Prostate gland (tissue), 2 donors: ENCODE measurements around the gene LSMEM2. TPM values are rescaled to one million over a fixed set of nuclear protein-coding genes. Genes with fewer than 3 reads are reported as not detected.

ENCODE experiments used
- DNase-seq: peaks from one replicate; pipeline ENCODE4 v3.0.0-alpha.2; 2019; ENCODE audit warnings: low spot score
- H3K27ac ChIP-seq, 2 donors: fragments of 200-600 bp; sonication (generic); 2 replicates each; pipeline ENCODE4 v1.5.1; 2017 to 2019
- H3K27me3 ChIP-seq: fragments of 200-600 bp; sonication (generic); replicated peaks from 2 replicates; pipeline ENCODE4 v1.5.1; 2019; ENCODE audit not compliant: insufficient read depth
- H3K36me3 ChIP-seq, 2 donors: fragments of 200-600 bp; sonication (generic); 1 replicate in 1 of 2; 2 replicates in 1 of 2; pipeline versions ENCODE4 v1.5.1 to v1.8.1; 2017 to 2019
- H3K4me1 ChIP-seq: fragments of 200-600 bp; sonication (generic); replicated peaks from 2 replicates; pipeline ENCODE4 v1.5.1; 2019
- H3K4me3 ChIP-seq, 2 donors: fragments of 200-600 bp; sonication (generic); 2 replicates each; pipeline ENCODE4 v1.5.1; 2017 to 2019
- H3K9me3 ChIP-seq: fragments of 200-600 bp; sonication (generic); 2 replicates; pipeline ENCODE4 v1.5.1; 2017
- POLR2A ChIP-seq: fragments of 450-650 bp; IDR thresholded peaks from one replicate; pipeline ENCODE4 v1.6.1; 2016; ENCODE audit warnings: antibody characterized with exemption, mild to moderate bottlenecking
- POLR2AphosphoS5 ChIP-seq: sonication (generic); formaldehyde crosslinking; IDR thresholded peaks from one replicate; pipeline ENCODE4 v1.6.1; 2017; ENCODE audit warnings: antibody characterized with exemption
- WGBS: methylation state at CpG from one replicate; pipeline ENCODE4 v1.1.5; 2018; 5-methylcytosine and 5-hydroxymethylcytosine counted together
- intact Hi-C: fragments of 100-400 bp; cut with DNase I; formaldehyde crosslinking; loops from one replicate; pipeline ENCODE4 v1.14.2; 2022
- total RNA-seq, 2 donors: library from RNA; depleted of rRNA; stranded (reverse); fragments of >200 nt; gene quantifications; one replicate each; pipeline ENCODE4 v1.1.0, GENCODE V29; 2016
- TF ChIP-seq, protein P1 (sequence below), 4 experiments: fragments of 200-600 bp in 2 of 4; fragments of 450-650 bp in 2 of 4; sonication (generic) in 2 of 4; IDR thresholded peaks; 1 replicate in 3 of 4; 2 replicates in 1 of 4; pipeline ENCODE4 v1.5.1; 2016 to 2019; ENCODE audit warnings: antibody characterized with exemption in 4 of 4, mild to moderate bottlenecking in 2 of 4, moderate library complexity in 2 of 4

Gene LSMEM2
- total RNA-seq, 2 donors from 2014 or later = not detected

DNA sequence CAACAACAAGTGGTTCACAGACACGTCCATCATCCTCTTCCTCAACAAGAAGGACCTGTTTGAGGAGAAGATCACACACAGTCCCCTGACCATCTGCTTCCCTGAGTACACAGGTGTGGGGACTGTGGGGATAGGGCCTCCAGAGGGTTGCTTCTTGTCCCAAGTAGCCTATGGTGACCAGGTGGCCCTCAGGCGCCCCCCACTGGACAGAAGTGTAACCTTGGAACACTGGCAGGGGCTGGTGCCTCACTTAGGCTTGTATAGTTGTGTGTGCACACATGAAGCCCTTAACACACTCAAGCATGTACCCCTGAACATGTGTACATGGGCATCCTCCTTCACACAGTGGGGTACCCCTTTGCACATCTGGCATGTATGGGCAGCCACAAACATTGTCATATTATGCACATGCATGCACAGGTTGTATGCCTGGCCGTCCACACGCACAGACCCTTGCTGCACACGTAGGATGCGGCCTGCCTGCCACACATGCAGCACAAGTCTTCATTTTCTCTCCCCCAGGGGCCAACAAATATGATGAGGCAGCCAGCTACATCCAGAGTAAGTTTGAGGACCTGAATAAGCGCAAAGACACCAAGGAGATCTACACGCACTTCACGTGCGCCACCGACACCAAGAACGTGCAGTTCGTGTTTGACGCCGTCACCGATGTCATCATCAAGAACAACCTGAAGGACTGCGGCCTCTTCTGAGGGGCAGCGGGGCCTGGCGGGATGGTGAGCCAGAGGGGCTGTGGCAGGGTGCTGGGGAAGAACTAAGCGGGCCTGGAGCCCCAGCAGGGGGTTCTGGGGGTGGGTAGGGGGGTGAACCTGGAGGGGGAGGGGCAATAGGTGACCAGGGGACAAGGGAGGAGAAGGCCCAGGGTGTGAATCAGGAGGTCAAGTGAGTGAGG, 21.7 kb upstream of the LSMEM2 start:
- Histone ChIP-seq H3K4me1 (peaks cover 16% of the 10 kb centered on the region), H3K36me3 (peaks cover 19 to 21% of the 10 kb centered on the region in 2 donors), H3K9me3 (no peaks in the 10 kb centered on the region), H3K27me3 (no peaks in the 10 kb centered on the region), H3K4me3 (no peak overlapping the region), H3K27ac (no peak overlapping the region)
- TF ChIP-seq, protein P1, sequence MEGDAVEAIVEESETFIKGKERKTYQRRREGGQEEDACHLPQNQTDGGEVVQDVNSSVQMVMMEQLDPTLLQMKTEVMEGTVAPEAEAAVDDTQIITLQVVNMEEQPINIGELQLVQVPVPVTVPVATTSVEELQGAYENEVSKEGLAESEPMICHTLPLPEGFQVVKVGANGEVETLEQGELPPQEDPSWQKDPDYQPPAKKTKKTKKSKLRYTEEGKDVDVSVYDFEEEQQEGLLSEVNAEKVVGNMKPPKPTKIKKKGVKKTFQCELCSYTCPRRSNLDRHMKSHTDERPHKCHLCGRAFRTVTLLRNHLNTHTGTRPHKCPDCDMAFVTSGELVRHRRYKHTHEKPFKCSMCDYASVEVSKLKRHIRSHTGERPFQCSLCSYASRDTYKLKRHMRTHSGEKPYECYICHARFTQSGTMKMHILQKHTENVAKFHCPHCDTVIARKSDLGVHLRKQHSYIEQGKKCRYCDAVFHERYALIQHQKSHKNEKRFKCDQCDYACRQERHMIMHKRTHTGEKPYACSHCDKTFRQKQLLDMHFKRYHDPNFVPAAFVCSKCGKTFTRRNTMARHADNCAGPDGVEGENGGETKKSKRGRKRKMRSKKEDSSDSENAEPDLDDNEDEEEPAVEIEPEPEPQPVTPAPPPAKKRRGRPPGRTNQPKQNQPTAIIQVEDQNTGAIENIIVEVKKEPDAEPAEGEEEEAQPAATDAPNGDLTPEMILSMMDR (IDR thresholded peaks at IDR 0.05) = peak in 3 of 4 experiments; percentile 35 to 48 (median 41)
- TF ChIP-seq POLR2AphosphoS5 = no peak
- WGBS = 90% methylated on average over 20 of the region's 20 CpGs
- intact Hi-C loops = no loop called here
- DNase-seq = no peak

DNA sequence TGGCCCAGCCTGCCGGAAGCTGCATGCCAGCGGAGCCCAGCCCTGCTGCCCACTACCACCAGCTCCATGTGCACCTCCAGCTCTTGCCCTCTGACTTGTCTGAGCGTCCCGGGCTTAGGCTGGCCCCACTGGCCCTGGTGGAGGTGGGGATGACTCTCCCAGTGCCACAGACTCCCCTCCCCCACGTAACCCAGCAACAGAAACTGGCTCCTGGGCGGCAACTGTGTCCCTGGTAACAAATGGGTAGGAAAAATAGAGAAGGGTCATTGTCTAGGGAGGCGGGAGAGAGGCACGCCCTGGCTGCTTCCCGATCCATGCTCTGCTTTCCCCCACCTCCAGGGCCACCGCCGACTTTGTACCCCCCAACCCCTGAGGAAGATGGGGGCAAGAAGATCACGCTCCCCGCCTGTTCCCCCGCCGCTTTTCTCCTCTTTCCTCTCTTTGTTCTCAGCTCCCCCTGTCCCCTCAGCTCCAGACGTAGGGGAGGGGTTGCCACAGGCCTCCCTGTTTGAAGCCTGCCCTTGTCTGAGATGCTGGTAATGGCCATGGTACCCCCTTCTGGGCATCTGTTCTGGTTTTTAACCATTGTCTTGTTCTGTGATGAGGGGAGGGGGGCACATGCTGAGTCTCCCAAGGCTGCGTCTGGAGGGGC, 20.7 kb upstream of the LSMEM2 start:
- intact Hi-C loops = no loop called here
- Histone ChIP-seq H3K4me1 (peaks cover 16% of the 10 kb centered on the region), H3K4me3 (no peak overlapping the region), H3K27ac (peak overlapping the region in 1 of 2 donors; percentile 96), H3K9me3 (no peaks in the 10 kb centered on the region), H3K27me3 (no peaks in the 10 kb centered on the region), H3K36me3 (peaks cover 19 to 21% of the 10 kb centered on the region in 2 donors)
- no peak for DNase-seq
- TF ChIP-seq, protein P1 (IDR thresholded peaks at IDR 0.05) = no peak
- TF ChIP-seq POLR2A = no peak
- no peak for TF ChIP-seq POLR2AphosphoS5
- WGBS = 77% methylated on average over 15 of the region's 17 CpGs

DNA sequence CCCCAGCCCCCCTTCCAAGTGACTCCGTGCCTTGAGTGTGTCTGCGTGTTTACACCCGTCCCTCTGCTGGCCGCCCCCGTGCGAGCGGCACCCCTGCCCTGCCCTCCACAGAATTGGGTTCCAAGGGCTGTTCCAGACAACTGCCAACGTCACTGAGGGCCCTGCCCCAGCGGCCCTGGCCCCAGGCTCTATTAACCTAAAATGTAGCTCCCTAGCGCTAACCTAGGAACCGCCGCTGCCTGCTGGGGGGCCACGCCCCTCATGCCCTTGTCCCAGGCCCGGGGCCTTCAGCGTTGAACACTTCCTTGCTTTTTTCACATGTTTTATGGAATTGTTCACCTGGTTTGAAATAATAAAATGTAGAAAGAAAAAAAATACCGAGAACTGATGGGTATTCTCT, 19.9 kb upstream of the LSMEM2 start:
- DNase-seq = no peak
- TF ChIP-seq, protein P1 (IDR thresholded peaks at IDR 0.05) = no peak
- no peak for TF ChIP-seq POLR2A
- no peak for TF ChIP-seq POLR2AphosphoS5
- H3K4me1 ChIP-seq = peaks cover 16% of the 10 kb centered on the region
- H3K4me3 ChIP-seq = no peak overlapping the region
- H3K9me3 ChIP-seq = no peaks in the 10 kb centered on the region
- H3K27me3 ChIP-seq = no peaks in the 10 kb centered on the region
- peaks cover 19 to 21% of the 10 kb centered on the region in 2 donors for H3K36me3 ChIP-seq
- H3K27ac ChIP-seq = peak overlapping the region; percentile 96 to 98
- intact Hi-C loops = no loop called here
- WGBS = 57% methylated on average over 16 of the region's 16 CpGs

DNA sequence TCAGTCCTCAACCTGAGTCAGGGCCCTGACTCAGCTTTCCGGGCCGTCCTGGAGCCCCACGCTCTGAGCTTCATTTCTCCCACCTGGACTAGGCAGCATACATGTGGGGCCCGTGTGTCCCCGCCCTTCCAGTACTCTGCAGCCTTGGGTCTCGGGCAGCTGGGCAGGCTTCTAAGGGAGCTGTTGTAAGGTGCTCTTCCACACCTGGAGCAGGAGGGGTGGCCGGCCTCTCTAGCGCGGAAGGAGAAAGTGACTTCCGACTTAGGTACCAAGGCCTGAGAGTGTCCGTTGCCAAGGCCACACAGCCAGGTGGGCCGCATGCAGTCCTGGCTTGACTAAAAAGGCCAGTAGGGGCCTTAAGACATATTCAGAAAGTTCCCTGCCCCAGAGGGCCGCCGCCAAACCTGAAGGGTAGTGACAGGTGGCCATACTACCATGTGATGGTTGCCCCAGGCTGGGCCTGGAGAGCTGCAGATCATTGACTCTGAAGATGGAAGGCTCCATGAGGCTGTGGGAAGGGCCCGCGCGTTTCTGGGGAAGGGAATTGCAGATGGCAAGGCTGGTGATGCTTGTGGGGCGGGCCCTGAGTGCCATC, 19.4 kb upstream of the LSMEM2 start:
- no peak for DNase-seq
- Histone ChIP-seq H3K27ac (peak overlapping the region; percentile 96 to 98), H3K36me3 (peaks cover 19 to 21% of the 10 kb centered on the region in 2 donors), H3K4me3 (peak overlapping the region in 1 of 2 donors; percentile 62), H3K9me3 (no peaks in the 10 kb centered on the region), H3K27me3 (no peaks in the 10 kb centered on the region), H3K4me1 (peaks cover 16% of the 10 kb centered on the region)
- TF ChIP-seq POLR2A (no peak), POLR2AphosphoS5 (no peak)
- TF ChIP-seq, protein P1 (IDR thresholded peaks at IDR 0.05) = no peak
- intact Hi-C loops = loop anchor here (1.0 to 2.0 kb wide), 2 partner anchors 13 to 63 kb away; partner anchors contain the start of gene HYAL2
- 62% methylated on average over 14 of the region's 18 CpGs for WGBS
